HFF-Myc (cell line): Measurements from ENCODE around the gene CEBPB.

ENCODE experiments used
- DNase-seq: peaks from one replicate; pipeline ENCODE4 v3.0.0-alpha.2; 2011; ENCODE audit warnings: low read depth; ENCODE audit errors: extremely low read depth
- H3K4me3 ChIP-seq: replicated peaks from 2 replicates; pipeline ENCODE4 v1.5.1; 2011; ENCODE audit warnings: low read depth, mild to moderate bottlenecking, control low read depth, low read length
- CTCF ChIP-seq: IDR thresholded peaks from 2 replicates; pipeline ENCODE4 v1.5.1; 2012; ENCODE audit warnings: mild to moderate bottlenecking, low read depth, low read length, control low read depth; ENCODE audit errors: missing control alignments

CEBPB gene

DNA sequence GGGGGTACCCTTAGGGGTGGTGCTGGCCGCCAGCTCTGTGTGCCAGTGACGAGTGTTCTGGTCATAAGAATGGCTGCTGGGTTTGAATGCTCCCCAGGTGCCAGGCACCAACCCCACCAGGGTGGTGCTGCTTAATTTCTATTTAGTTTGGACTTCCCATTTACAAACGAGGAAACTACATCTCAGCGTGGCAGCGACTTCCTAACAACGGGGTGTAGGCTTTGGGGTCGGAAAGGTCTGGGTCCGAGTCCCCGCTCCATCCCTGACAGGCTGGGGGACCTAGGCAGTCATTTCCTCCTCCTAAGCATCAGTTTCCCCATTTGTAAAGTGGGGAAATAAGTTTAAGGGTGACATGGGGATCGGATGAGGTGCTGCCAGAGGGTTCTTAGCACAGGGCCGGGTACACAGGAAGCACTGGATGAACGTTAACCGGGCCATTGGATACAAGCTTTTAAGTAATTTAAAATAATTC lies 30.3 kb downstream of the CEBPB start:
- DNase-seq, result no peak
- TF ChIP-seq CTCF, result no peak
- no peak overlapping the region for H3K4me3 ChIP-seq

DNA sequence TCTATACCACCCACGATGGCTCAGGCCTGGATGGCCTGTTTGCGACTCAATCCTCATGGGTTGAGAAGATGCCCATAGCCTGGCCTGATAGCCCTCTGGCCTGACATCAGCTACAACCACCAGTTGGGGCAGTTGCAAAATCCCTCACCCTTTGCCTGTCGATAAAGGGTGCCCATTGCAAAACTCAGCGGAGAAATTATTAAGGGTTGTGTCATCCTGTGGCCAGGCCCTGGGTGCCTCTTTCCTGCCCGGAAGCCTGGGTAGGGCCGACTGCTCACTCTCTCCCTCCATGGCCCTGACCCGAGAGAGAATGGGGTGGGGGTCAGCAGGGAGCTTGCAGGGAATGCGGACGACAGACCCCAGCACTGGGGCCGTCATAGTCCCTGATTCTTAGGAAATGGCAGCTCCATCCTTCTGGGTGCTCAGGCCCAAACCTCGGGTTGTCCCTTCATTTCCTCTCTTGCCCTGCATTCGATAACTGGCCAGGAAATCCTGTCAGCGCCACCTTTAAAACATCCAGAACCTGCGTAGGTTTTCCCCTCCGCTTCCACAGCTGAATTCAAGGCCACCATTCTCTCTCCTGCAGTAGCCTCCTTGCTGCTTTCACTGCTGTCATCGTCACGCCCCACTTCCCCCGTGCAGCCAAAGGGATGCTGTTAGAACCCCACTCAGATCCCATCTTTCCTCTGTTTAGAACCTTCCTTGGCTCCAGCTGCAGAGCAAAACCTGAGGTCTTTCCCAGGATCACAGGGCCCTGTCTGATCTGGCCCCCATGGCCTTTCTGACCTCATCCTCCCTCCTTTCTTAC lies 31.1 kb downstream of the CEBPB start:
- H3K4me3 ChIP-seq, result no peak overlapping the region
- no peak for DNase-seq
- no peak for TF ChIP-seq CTCF

GRCh38 chr20:50222309-50223038 lies 31.8 kb downstream of the CEBPB start:
- no peak for DNase-seq
- no peak overlapping the region for H3K4me3 ChIP-seq
- no peak for TF ChIP-seq CTCF

DNA sequence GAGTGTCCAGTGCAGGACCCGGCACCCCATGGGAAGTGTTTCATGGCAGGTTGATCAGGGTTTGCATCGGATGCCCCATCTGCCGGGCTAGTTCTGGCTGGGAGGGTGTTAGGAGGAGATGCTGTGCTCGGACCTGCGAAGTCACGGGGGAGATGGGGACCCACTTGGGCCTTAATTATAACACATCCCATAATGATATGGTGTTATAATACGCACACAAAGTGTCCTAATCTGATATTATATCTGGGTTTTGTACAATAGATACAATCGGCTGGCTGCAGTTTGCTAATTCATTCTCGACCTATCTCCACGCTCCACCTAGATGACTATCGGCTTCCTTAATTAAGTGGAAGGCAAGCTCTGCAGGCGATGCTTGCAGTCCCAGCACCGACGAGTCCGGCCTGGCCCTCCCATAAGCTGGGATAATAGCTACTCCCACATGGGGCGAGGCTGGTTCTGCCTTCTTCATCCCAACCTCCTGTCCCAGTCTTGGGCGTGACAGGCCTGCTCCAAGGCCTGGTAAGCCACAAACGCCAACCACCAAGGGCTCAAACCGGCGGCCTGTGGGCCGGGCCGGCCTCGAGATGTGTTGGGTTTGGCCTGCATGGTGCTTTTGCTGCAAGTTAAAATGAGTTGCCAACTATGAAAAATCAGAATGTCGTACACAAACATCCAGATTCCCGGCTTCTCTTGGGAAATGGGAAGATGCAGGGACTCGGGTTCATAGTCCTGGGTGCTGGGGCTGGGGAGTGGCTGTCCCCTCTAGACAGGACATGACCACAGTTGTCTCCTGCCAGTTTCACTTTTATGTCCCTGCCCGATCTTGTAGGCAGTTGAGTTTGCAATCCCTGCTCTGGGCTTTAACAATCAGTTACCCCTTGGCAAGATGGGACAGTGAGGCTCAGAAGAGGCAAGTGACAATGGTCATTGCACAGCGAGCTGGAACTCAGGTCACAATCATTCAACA lies 32.7 kb downstream of the CEBPB start:
- no peak for DNase-seq
- no peak overlapping the region for H3K4me3 ChIP-seq
- no peak for TF ChIP-seq CTCF

- no peak for TF ChIP-seq CTCF
- no peak for DNase-seq
- H3K4me3 ChIP-seq, result no peak overlapping the region
These were observed 33.4 kb downstream of the CEBPB start for GRCh38 chr20:50224052-50224451.

DNA sequence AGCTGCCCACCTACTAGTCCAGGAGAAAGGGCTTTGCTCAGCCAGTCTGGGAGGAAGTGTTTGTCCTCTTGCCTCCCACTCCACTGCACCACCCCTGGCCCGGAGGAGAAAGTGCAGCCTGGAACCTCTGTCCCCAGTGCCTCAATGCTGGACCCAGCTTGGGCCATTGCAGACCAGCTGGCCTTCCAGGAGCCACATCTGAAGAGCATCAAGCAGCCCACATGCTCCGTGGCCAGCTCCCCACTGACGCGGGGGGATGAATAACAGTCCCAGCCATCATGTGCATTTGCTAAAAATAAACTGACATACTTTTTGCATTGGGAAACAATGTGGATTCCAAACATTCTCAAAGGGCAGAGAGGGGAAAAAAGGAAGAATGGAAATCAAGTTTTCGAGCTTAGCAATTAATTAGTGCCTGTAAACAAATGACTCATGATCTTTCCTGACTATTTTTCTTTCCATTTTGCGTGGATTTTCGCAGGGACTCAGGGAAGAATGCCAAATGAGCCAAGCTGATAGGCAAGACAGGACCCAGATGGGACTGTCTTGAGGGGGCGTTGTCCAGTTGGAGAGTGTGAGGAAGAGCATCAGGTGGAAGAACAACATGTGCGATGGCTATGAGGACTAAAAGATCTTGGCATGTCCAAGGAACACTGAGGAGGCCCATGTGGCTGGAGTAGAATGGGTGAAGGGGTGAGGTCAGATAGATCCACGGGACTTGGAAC lies 34.1 kb downstream of the CEBPB start:
- DNase-seq, result peak; percentile 75
- H3K4me3 ChIP-seq, result no peak overlapping the region
- TF ChIP-seq CTCF, result peak; percentile 49
